Measurements from ENCODE around the gene LRAT. TPM values are rescaled to one million over a fixed set of nuclear protein-coding genes. Genes with fewer than 3 reads are reported as not detected.

Gene LRAT
- total and polyA plus RNA-seq, 2 of the 8 experiments (the other 6 are each of a cell fraction or from before 2014, with no cell fraction given) = 4.3 to 10.3 TPM

GRCh38 chr4:154720123-154720522 lies 23.7 kb upstream of the LRAT start:
- Histone ChIP-seq H3K23me2 (ENCODE audit: low read depth, low read length) (no peaks in the 10 kb centered on the region), H3K27ac (ENCODE audit: low read depth, low read length) (no peak overlapping the region), H3K4me3 (ENCODE audit: extremely low read depth in 1 of 4, insufficient read depth in 2 of 4, low read depth in 3 of 4, low read length in 4 of 4) (no peak overlapping the region), H3K9ac (replicated peaks in 1 of 4; ENCODE audit: extremely low read depth in 1 of 4, low read depth in 3 of 4, low read length in 3 of 4) (no peak overlapping the region), H3K9me3 (ENCODE audit: insufficient read depth in 2 of 2, low read depth in 1 of 2, low read length in 1 of 2) (no peaks in the 10 kb centered on the region), H4K91ac (replicated peaks; ENCODE audit: insufficient read length, low read length) (no peak overlapping the region), H3K18ac (ENCODE audit: extremely low read depth, low read length) (no peak overlapping the region), H4K20me1 (replicated peaks in 1 of 2; ENCODE audit: control insufficient read depth in 1 of 2, insufficient read depth in 2 of 2, low read length in 2 of 2) (no peaks in the 10 kb centered on the region), H3K4me1 (replicated peaks in 1 of 4; ENCODE audit: control insufficient read depth in 3 of 4, insufficient read depth in 4 of 4, low read length in 3 of 4) (peaks cover 0 to 6% (median 4%) of the 10 kb centered on the region in 4 experiments; a peak in 3 of 7 replicates), H4K8ac (ENCODE audit: extremely low read depth, insufficient read depth, low read length) (no peak overlapping the region), H3K4ac (replicated peaks; ENCODE audit: insufficient read length, low read depth, low read length) (no peak overlapping the region), H3K56ac (replicated peaks; ENCODE audit: insufficient read length, low read depth, low read length) (no peak overlapping the region), H3K36me3 (ENCODE audit: control insufficient read depth in 2 of 4, insufficient read depth in 4 of 4, low read length in 3 of 4) (no peaks in the 10 kb centered on the region), H3K79me1 (ENCODE audit: low read depth, low read length) (no peaks in the 10 kb centered on the region), H2BK5ac (ENCODE audit: low read depth, low read length) (no peak overlapping the region), H2AK5ac (ENCODE audit: low read depth, low read length) (no peak overlapping the region; the same call in 1 of the 2 replicates), H3K79me2 (ENCODE audit: control insufficient read depth in 1 of 2, insufficient read depth in 2 of 2, low read length in 2 of 2) (no peaks in the 10 kb centered on the region), H2AFZ (ENCODE audit: low read length) (no peak overlapping the region), H3K27me3 (replicated peaks in 1 of 4; ENCODE audit: control insufficient read depth in 3 of 4, extremely low read depth in 1 of 4, insufficient read depth in 3 of 4, low read length in 3 of 4) (no peaks in the 10 kb centered on the region), H3K4me2 (ENCODE audit: insufficient read depth in 1 of 2, low read depth in 2 of 2, low read length in 2 of 2) (no peak overlapping the region), H2BK120ac (replicated peaks; ENCODE audit: low read depth, low read length) (no peak overlapping the region), H2BK12ac (ENCODE audit: low read depth, low read length) (no peak overlapping the region), H4K5ac (ENCODE audit: insufficient read length, low read depth, low read length) (no peak overlapping the region), H2BK20ac (ENCODE audit: low read length) (no peak overlapping the region), H3K23ac (ENCODE audit: insufficient read length) (no peak overlapping the region), H3K14ac (ENCODE audit: insufficient read length) (no peak overlapping the region), H2BK15ac (ENCODE audit: low read length) (no peak overlapping the region)
- CTCF ChIA-PET (ENCODE audit: partially characterized antibody) = interaction anchor here (0.8 to 1.5 kb wide), 4 partner anchors 12 to 82 kb away, joined by 3 read pairs; partner anchors contain the start of gene LRAT
- 85% methylated on average over 2 of the region's 2 CpGs; no CpG with 5 or more reads in 1 of the 2 experiments for WGBS, 2 experiments (ENCODE audit: extremely low coverage in 1 of 2, insufficient coverage in 1 of 2, insufficient read length in 1 of 2, insufficient replicate concordance in 2 of 2, low coverage in 1 of 2, low lambda C conversion rate in 2 of 2, missing lambda C conversion rate in 1 of 2)
- no peak for DNase-seq (ENCODE audit: low read depth in 1 of 2, low spot score in 2 of 2)
- POLR2A ChIA-PET (ENCODE audit: partially characterized antibody) = interaction anchor here (3.1 kb wide), 1 partner anchor 23 kb away, joined by 17 read pairs; the partner anchor contains the start of gene LRAT
- FAIRE-seq = no peak
- no peak for TF ChIP-seq HDAC6 (IDR thresholded peaks at IDR 0.05; ENCODE audit: low read depth, low read length)
- TF ChIP-seq POLR2A (IDR thresholded peaks at IDR 0.05; ENCODE audit: control extremely low read depth in 1 of 2, low read depth in 2 of 2, low read length in 2 of 2) = no peak
- no peak for TF ChIP-seq TBP (IDR thresholded peaks at IDR 0.05; ENCODE audit: low read depth, low read length)
- no peak for TF ChIP-seq E2F6 (IDR thresholded peaks at IDR 0.05)
- no peak for TF ChIP-seq SUZ12 (IDR thresholded peaks at IDR 0.05; ENCODE audit: low read length)
- no peak for TF ChIP-seq RFX5 (IDR thresholded peaks at IDR 0.05; ENCODE audit: borderline replicate concordance, low read depth, low read length)
- TF ChIP-seq, protein P1, sequence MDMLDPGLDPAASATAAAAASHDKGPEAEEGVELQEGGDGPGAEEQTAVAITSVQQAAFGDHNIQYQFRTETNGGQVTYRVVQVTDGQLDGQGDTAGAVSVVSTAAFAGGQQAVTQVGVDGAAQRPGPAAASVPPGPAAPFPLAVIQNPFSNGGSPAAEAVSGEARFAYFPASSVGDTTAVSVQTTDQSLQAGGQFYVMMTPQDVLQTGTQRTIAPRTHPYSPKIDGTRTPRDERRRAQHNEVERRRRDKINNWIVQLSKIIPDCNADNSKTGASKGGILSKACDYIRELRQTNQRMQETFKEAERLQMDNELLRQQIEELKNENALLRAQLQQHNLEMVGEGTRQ (IDR thresholded peaks at IDR 0.05; ENCODE audit: low read length) = no peak
- TF ChIP-seq CEBPB (IDR thresholded peaks at IDR 0.05; ENCODE audit: low read depth, low read length) = no peak
- TF ChIP-seq KDM4A (IDR thresholded peaks at IDR 0.05; ENCODE audit: low read depth, low read length, severe bottlenecking) = no peak
- no peak for TF ChIP-seq FOSL1 (IDR thresholded peaks at IDR 0.05; ENCODE audit: insufficient read depth, low read depth, low read length)
- TF ChIP-seq, protein P2, sequence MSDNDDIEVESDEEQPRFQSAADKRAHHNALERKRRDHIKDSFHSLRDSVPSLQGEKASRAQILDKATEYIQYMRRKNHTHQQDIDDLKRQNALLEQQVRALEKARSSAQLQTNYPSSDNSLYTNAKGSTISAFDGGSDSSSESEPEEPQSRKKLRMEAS (IDR thresholded peaks at IDR 0.05) = no peak
- TF ChIP-seq ASH2L (IDR thresholded peaks at IDR 0.05; ENCODE audit: low read length) = no peak
- no peak for TF ChIP-seq KDM1A (IDR thresholded peaks at IDR 0.05; ENCODE audit: borderline replicate concordance, low read length)
